Caki2 (cell line): Measurements from ENCODE around the gene ADAMTS6. TPM values are rescaled to one million over a fixed set of nuclear protein-coding genes. Genes with fewer than 3 reads are reported as not detected.

Experiments
- DNase-seq: peaks from one replicate; pipeline ENCODE4 v3.0.0-alpha.2; 2015; ENCODE audit warnings: low read depth
- in situ Hi-C: cut with HindIII; loops from 2 replicates; pipeline ENCODE4 v1.10.0; 2016; ENCODE audit warnings: low sequenced_read_pairs, low pct_unique_long_range_greater_than_20kb, mixed read lengths
- total RNA-seq: library from RNA; depleted of rRNA; stranded (reverse); fragments of >200 nt; shearing (Covaris generic); gene quantifications from 2 replicates; pipeline ENCODE4 v1.2.3, GENCODE V29; 2014; ENCODE audit warnings: low replicate concordance

Gene ADAMTS6
- total RNA-seq, 1 experiment from 2014 or later = not detected

GRCh38 chr5:65261499-65261898 lies 220.2 kb downstream of the ADAMTS6 start:
- no peak for DNase-seq
- in situ Hi-C loops = no loop called here

- no peak for DNase-seq
- in situ Hi-C loops = no loop called here
Measured at GRCh38 chr5:65255294-65255693, 226.4 kb downstream of the ADAMTS6 start.

GRCh38 chr5:65252977-65253376 lies 228.7 kb downstream of the ADAMTS6 start:
- no peak for DNase-seq
- in situ Hi-C loops = no loop called here

GRCh38 chr5:65248896-65249295 lies 232.8 kb downstream of the ADAMTS6 start:
- in situ Hi-C loops = no loop called here
- DNase-seq = no peak

- in situ Hi-C loops = no loop called here
- no peak for DNase-seq
Measured at GRCh38 chr5:65247594-65247993, 234.1 kb downstream of the ADAMTS6 start.

- in situ Hi-C loops = no loop called here
- DNase-seq = no peak
Measured at GRCh38 chr5:65246741-65247140, 235.0 kb downstream of the ADAMTS6 start.

- no peak for DNase-seq
- in situ Hi-C loops = no loop called here
Measured at GRCh38 chr5:65244031-65244430, 237.7 kb downstream of the ADAMTS6 start.

GRCh38 chr5:65243161-65243560 lies 238.6 kb downstream of the ADAMTS6 start:
- in situ Hi-C loops = no loop called here
- no peak for DNase-seq

- DNase-seq = no peak
- in situ Hi-C loops = no loop called here
Measured at GRCh38 chr5:65229841-65230240, 251.9 kb downstream of the ADAMTS6 start.

GRCh38 chr5:65213921-65214525 lies 267.7 kb downstream of the ADAMTS6 start:
- in situ Hi-C loops = no loop called here
- DNase-seq = peak; percentile 10

GRCh38 chr5:65209341-65209740 lies 272.4 kb downstream of the ADAMTS6 start:
- in situ Hi-C loops = no loop called here
- peak; percentile 14 for DNase-seq

- no peak for DNase-seq
- in situ Hi-C loops = no loop called here
Measured at GRCh38 chr5:65204966-65205365, 276.8 kb downstream of the ADAMTS6 start.

- no peak for DNase-seq
- in situ Hi-C loops = no loop called here
Measured at GRCh38 chr5:65203746-65204145, 278.0 kb downstream of the ADAMTS6 start.

- in situ Hi-C loops = no loop called here
- DNase-seq = no peak
Measured at GRCh38 chr5:65199993-65200675, 281.6 kb downstream of the ADAMTS6 start.

GRCh38 chr5:65198456-65199120 lies 283.1 kb downstream of the ADAMTS6 start:
- peak; percentile 78 for DNase-seq
- in situ Hi-C loops = no loop called here

- peak; percentile 42 for DNase-seq
- in situ Hi-C loops = no loop called here
Measured at GRCh38 chr5:65197531-65198455, 283.9 kb downstream of the ADAMTS6 start.

- no peak for DNase-seq
- in situ Hi-C loops = no loop called here
Measured at GRCh38 chr5:65194871-65195270, 286.8 kb downstream of the ADAMTS6 start.

GRCh38 chr5:65192331-65192730 lies 289.4 kb downstream of the ADAMTS6 start:
- in situ Hi-C loops = no loop called here
- DNase-seq = no peak
